Small intestine (tissue), 7 donors: ENCODE results near the gene B3GNT9. TPM values are rescaled to one million over a fixed set of nuclear protein-coding genes. Genes with fewer than 3 reads are reported as not detected.
A peak's percentile ranks its signal among the peaks of the same experiment; 100 is the strongest.

Source experiments
- DNase-seq, 2 donors: peaks; one replicate each; pipeline versions ENCODE4 v3.0.0 to v3.0.0-alpha.2; 2013
- FAIRE-seq: peaks from 2 replicates; lab custom pipeline; 2012; peaks lifted over from hg19 to GRCh38; lab: Jason Lieb, UNC
- H3K27ac ChIP-seq, 3 donors: one replicate each; pipeline ENCODE4 v1.5.1; 2013; ENCODE audit warnings: low read length in 2 of 3, mild to moderate bottlenecking in 2 of 3, control low read depth in 1 of 3, inconsistent platforms in 1 of 3, low read depth in 1 of 3, moderate library complexity in 1 of 3
- H3K27me3 ChIP-seq, 3 donors: one replicate each; pipeline ENCODE4 v1.6.1; 2013; ENCODE audit warnings: low read length in 3 of 3, inconsistent platforms in 1 of 3; ENCODE audit not compliant: control insufficient read depth in 3 of 3, insufficient read depth in 3 of 3
- H3K36me3 ChIP-seq, 3 donors: one replicate each; pipeline ENCODE4 v1.6.1; 2013; ENCODE audit warnings: low read length in 3 of 3, inconsistent platforms in 1 of 3, low read depth in 1 of 3, mild to moderate bottlenecking in 1 of 3, moderate library complexity in 1 of 3; ENCODE audit not compliant: control insufficient read depth in 3 of 3, insufficient read depth in 2 of 3
- H3K4me1 ChIP-seq, 3 donors: one replicate each; pipeline ENCODE4 v1.6.1; 2013; ENCODE audit warnings: low read length in 2 of 3, inconsistent platforms in 1 of 3, low read depth in 1 of 3, mild to moderate bottlenecking in 1 of 3, moderate library complexity in 1 of 3; ENCODE audit not compliant: control insufficient read depth in 3 of 3, insufficient read depth in 2 of 3
- H3K4me3 ChIP-seq, 3 donors: one replicate each; pipeline ENCODE4 v1.5.1; 2013; ENCODE audit warnings: low read length in 3 of 3, control low read depth in 1 of 3, inconsistent platforms in 1 of 3, low read depth in 1 of 3, mild to moderate bottlenecking in 1 of 3, moderate library complexity in 1 of 3
- H3K9me3 ChIP-seq, 2 donors: one replicate each; pipeline ENCODE4 v1.6.1; 2013; ENCODE audit warnings: low read depth in 1 of 2, low read length in 1 of 2; ENCODE audit not compliant: control insufficient read depth in 2 of 2, insufficient read depth in 1 of 2
- WGBS, 3 donors: extraction: QIAGEN DNeasy Blood & Tissue Kit; methylation state at CpG; one replicate each; pipeline ENCODE4 v1.1.7; 2013; 5-methylcytosine and 5-hydroxymethylcytosine counted together
- polyA plus RNA-seq, 4 donors: library from polyadenylated mRNA; stranded (reverse) in 3 of 4; unstranded in 1 of 4; fragments of 200-250 nt in 3 of 4; fragments of 120-200 nt in 1 of 4; gene quantifications; one replicate each; pipeline versions ENCODE4 v1.2.1 to v1.2.3, GENCODE V29; 2013
- donor health status: healthy with polysubstance abuse.
- donor health status: control.
- donor health status: control.
- donor health status: Bipolar disorder and iron deficiency.
- donor health status: healthy.

The B3GNT9 gene
- polyA plus RNA-seq, 4 donors: 0.89 to 4.9 (median 2.6) TPM

DNA sequence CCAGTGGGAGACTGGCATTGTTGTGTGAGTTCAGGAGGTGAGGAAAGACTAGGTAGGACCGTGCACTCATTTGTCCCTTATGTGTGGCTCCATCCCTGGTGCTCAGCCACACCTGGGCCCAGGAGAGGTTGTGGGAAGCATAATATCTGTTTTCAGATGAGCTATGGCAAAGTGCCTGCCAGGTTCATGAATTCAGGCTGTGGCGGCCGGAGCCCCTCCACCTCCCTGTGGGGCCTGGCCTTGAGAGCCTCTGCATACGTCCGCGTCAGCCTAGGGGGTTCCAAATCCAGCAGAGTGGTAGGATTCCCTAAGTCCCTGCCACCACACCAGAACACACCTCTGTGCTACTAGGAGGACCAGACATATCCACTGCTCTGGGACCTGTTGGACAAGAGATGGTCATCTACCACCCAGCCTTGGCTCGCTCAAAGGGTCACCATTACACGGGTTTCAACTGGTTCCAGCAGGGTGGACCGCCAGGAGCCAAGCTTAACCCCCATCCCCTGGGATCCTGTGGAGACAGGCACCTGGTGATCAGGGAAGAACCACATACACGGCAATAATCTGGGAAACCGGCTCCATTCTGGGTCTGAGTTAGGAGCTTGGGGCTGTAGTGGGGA is 2.0 kb downstream of the B3GNT9 start:
- FAIRE-seq (no peak), DNase-seq (no peak)
- Histone ChIP-seq H3K9me3 (no peaks in the 10 kb centered on the region), H3K4me1 (peaks cover 0 to 16% (median 0%) of the 10 kb centered on the region in 3 donors), H3K36me3 (peaks cover 4 to 55% (median 10%) of the 10 kb centered on the region in 3 donors), H3K27ac (no peak overlapping the region), H3K4me3 (no peak overlapping the region), H3K27me3 (peaks cover 0 to 43% (median 0%) of the 10 kb centered on the region in 3 donors)
- WGBS, 3 donors: 89 to 93% (median 91%) methylated on average over 11 of the region's 11 CpGs

- FAIRE-seq (no peak), DNase-seq (no peak)
- no peaks in the 10 kb centered on the region for H3K9me3 ChIP-seq
- H3K4me1 ChIP-seq: peaks cover 0 to 16% (median 0%) of the 10 kb centered on the region in 3 donors
- 91 to 93% (median 92%) methylated on average over 2 of the region's 2 CpGs for WGBS, 3 donors
- no peak overlapping the region for H3K4me3 ChIP-seq
- H3K27ac ChIP-seq: no peak overlapping the region
- peaks cover 0 to 38% (median 0%) of the 10 kb centered on the region in 3 donors for H3K27me3 ChIP-seq
- H3K36me3 ChIP-seq: peaks cover 4 to 60% (median 10%) of the 10 kb centered on the region in 3 donors
Observed at GRCh38 chr16:67148221-67148620, 2.6 kb downstream of the B3GNT9 start.

DNA sequence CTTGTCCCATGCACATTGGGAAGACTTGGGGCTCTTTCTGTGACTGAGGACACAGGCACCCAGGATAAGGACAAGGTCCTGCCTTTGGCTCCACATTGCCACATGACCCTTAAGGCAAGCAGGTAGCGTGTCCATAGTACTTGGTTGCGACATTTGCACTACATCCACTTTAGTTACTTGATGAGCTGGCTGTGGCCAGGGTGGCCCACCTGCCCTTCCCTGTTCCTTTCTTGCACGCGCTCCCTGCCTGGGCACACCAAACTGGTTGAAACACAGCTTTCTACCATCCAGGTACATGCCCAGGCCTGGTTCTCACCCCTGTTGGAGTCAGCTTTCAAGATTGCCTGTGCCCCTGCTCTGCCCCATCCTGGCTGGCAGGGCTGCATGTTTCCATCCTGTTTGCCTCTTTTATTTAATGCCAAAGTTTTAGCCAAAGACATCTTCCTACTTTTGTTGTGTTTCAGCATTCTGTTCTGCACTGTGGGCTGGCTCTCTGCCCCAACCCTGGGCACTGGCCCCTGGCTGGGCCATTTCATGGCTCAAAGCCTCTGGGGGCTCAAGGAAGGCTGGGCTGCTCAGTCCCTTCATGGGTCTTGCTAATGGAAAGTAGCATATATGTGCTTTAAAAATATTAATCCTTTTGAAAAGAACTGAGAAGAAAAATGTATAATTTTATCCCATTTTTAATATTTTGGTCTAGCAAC is 3.2 kb downstream of the B3GNT9 start:
- peaks cover 4 to 67% (median 10%) of the 10 kb centered on the region in 3 donors for H3K36me3 ChIP-seq
- 96 to 98% (median 97%) methylated on average over 4 of the region's 4 CpGs for WGBS, 3 donors
- H3K4me3 ChIP-seq: no peak overlapping the region
- no peak overlapping the region for H3K27ac ChIP-seq
- peaks cover 0 to 16% (median 0%) of the 10 kb centered on the region in 3 donors for H3K4me1 ChIP-seq
- H3K9me3 ChIP-seq: no peaks in the 10 kb centered on the region
- DNase-seq (no peak), FAIRE-seq (no peak)
- peaks cover 0 to 32% (median 0%) of the 10 kb centered on the region in 3 donors for H3K27me3 ChIP-seq

DNA sequence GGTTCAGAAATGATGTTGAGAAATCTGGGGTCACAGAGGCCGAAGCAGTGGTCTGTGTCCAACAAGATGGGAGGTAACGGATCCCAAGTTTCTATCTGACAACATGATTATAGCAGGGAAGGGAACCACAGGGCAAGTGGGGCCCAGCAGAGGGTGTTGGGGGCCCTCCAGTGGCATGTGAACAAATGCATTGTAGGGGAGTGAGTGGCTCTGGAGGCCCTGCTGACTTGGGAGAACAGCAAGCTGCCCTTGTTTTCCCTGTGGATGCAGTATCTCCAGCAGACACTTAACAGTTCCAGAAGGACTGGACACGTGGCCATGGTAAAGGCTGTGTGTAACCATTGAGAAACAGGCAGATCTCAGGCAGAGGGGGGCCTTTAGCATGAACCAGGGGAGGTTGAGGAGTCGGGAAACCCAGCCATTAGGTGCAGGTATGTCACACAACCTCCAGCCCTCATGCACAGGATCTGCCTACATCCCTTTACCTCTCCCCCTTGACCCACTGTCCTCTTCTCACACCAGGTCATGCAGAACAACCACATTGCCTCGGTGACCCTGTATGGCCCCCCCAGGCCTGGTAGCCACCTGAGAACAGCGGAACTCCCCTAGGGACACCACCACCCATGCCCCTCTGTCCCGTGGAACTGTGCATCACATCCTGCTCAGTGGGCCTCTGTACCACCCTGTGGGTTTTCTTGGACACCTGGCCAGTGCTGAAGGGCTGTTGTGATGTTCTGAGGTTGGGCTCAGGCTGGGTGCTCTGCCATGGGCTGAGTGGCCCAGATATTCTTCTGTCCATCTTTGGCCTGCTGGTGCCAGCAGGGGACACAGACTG is 4.1 kb downstream of the B3GNT9 start:
- no peak overlapping the region for H3K4me3 ChIP-seq
- H3K4me1 ChIP-seq: peaks cover 0 to 15% (median 0%) of the 10 kb centered on the region in 3 donors
- H3K27ac ChIP-seq: no peak overlapping the region
- H3K27me3 ChIP-seq: peaks cover 0 to 28% (median 0%) of the 10 kb centered on the region in 3 donors
- H3K9me3 ChIP-seq: no peaks in the 10 kb centered on the region
- peak in 1 of 2 donors; percentile 20 for DNase-seq
- 84 to 91% (median 87%) methylated on average over 7 of the region's 7 CpGs for WGBS, 3 donors
- peaks cover 7 to 75% (median 14%) of the 10 kb centered on the region in 3 donors for H3K36me3 ChIP-seq
- FAIRE-seq: no peak

DNA sequence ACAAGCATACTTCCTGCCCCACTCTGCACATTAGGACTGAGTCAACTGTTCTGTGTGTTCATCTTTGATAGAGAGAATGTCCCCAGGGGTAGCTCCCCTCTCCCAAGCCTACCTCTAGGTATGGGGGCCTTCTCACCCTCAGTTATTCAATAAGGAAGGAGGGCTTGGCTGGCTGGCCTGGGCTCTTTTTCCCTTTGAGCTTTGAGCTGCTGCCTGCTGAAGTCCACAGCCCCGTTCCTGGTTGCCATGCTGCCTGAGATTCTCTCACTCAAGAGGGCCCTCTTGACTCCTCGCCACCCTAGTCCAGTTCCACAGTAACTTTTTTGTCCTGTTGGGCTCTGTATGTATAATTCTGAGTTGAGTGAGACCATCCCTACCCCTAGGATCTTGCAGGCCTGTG is 5.1 kb downstream of the B3GNT9 start:
- peaks cover 0 to 5% (median 0%) of the 10 kb centered on the region in 3 donors for H3K4me1 ChIP-seq
- H3K9me3 ChIP-seq: no peaks in the 10 kb centered on the region
- peaks cover 0 to 18% (median 0%) of the 10 kb centered on the region in 3 donors for H3K27me3 ChIP-seq
- DNase-seq: no peak
- no peak overlapping the region for H3K4me3 ChIP-seq
- peaks cover 11 to 85% (median 21%) of the 10 kb centered on the region in 3 donors for H3K36me3 ChIP-seq
- WGBS, 3 donors: 87 to 95% (median 91%) methylated on average over 2 of the region's 2 CpGs
- no peak for FAIRE-seq
- no peak overlapping the region for H3K27ac ChIP-seq

DNA sequence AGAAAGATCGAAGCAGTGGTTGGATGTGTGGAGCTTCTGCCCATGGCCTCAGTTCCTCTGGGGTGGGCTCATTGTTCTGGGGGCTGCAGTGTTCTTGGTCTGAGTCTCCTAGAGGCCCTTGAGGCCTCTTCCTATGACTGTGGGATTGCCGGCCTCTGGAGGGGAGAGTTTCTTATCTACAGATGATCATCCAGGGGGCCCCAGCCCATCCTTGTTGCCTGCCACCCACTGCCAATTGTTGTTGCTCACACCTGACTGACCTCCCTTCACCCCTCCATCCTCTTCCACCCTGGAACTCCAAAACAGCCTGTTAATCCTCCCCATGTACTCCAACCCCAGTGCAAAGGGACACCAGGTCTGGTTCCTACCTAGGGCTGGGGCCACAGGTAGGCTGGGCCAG is 5.9 kb downstream of the B3GNT9 start:
- no peak overlapping the region for H3K27ac ChIP-seq
- H3K4me3 ChIP-seq: no peak overlapping the region
- no peaks in the 10 kb centered on the region for H3K9me3 ChIP-seq
- peaks cover 11 to 91% (median 24%) of the 10 kb centered on the region in 3 donors for H3K36me3 ChIP-seq
- WGBS, 3 donors: 96% methylated on average over 2 of the region's 2 CpGs
- DNase-seq: no peak
- H3K27me3 ChIP-seq: peaks cover 0 to 10% (median 0%) of the 10 kb centered on the region in 3 donors
- FAIRE-seq: no peak
- H3K4me1 ChIP-seq: no peaks in the 10 kb centered on the region

GRCh38 chr16:67142342-67142741 is 8.5 kb downstream of the B3GNT9 start:
- Histone ChIP-seq H3K27me3 (no peaks in the 10 kb centered on the region), H3K36me3 (peaks cover 11 to 84% (median 26%) of the 10 kb centered on the region in 3 donors), H3K4me3 (no peak overlapping the region), H3K9me3 (no peaks in the 10 kb centered on the region), H3K4me1 (peaks cover 0 to 5% (median 0%) of the 10 kb centered on the region in 3 donors), H3K27ac (no peak overlapping the region)
- 93 to 99% (median 94%) methylated on average over 8 to 9 of the region's 9 CpGs for WGBS, 3 donors
- DNase-seq (no peak), FAIRE-seq (no peak)

DNA sequence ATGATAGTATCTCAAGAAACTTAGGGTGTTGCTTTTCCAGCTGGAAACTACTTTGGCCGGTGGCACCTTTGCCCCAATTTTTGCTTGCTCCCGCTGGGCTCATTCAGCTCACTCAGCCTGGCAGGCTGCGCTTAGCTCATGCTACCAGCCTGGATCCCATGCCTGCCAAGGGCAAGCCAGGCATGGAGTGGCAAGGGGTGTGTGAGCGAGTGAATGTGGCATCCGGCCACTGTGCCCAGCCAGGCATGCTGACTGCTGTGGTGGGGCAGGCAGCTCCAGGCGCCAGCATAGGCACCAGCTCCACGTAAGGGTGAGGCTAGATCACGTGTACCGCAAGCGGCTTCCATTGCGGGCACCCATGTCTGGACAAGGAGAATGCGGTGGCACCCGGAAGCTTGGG is 9.4 kb downstream of the B3GNT9 start:
- FAIRE-seq: no peak
- WGBS, 3 donors: 97 to 99% (median 99%) methylated on average over 13 of the region's 13 CpGs
- DNase-seq: no peak
- Histone ChIP-seq H3K27me3 (no peaks in the 10 kb centered on the region), H3K4me3 (no peak overlapping the region), H3K36me3 (peaks cover 11 to 80% (median 21%) of the 10 kb centered on the region in 3 donors), H3K4me1 (peaks cover 0 to 5% (median 0%) of the 10 kb centered on the region in 3 donors), H3K27ac (no peak overlapping the region), H3K9me3 (no peaks in the 10 kb centered on the region)
